Prostate gland (tissue), 2 donors: ENCODE results near the gene MLH1. TPM values are rescaled to one million over a fixed set of nuclear protein-coding genes. Genes with fewer than 3 reads are reported as not detected.

ENCODE experiments used
- DNase-seq: peaks from one replicate; pipeline ENCODE4 v3.0.0-alpha.2; 2019; ENCODE audit warnings: low spot score
- H3K27ac ChIP-seq, 2 donors: fragments of 200-600 bp; sonication (generic); 2 replicates each; pipeline ENCODE4 v1.5.1; 2017 to 2019
- H3K27me3 ChIP-seq: fragments of 200-600 bp; sonication (generic); replicated peaks from 2 replicates; pipeline ENCODE4 v1.5.1; 2019; ENCODE audit not compliant: insufficient read depth
- H3K36me3 ChIP-seq, 2 donors: fragments of 200-600 bp; sonication (generic); 1 replicate in 1 of 2; 2 replicates in 1 of 2; pipeline versions ENCODE4 v1.5.1 to v1.8.1; 2017 to 2019
- H3K4me1 ChIP-seq: fragments of 200-600 bp; sonication (generic); replicated peaks from 2 replicates; pipeline ENCODE4 v1.5.1; 2019
- H3K4me3 ChIP-seq, 2 donors: fragments of 200-600 bp; sonication (generic); 2 replicates each; pipeline ENCODE4 v1.5.1; 2017 to 2019
- H3K9me3 ChIP-seq: fragments of 200-600 bp; sonication (generic); 2 replicates; pipeline ENCODE4 v1.5.1; 2017
- CTCF ChIP-seq, 4 experiments: fragments of 200-600 bp in 2 of 4; fragments of 450-650 bp in 2 of 4; sonication (generic) in 2 of 4; IDR thresholded peaks; 1 replicate in 3 of 4; 2 replicates in 1 of 4; pipeline ENCODE4 v1.5.1; 2016 to 2019; ENCODE audit warnings: antibody characterized with exemption in 4 of 4, mild to moderate bottlenecking in 2 of 4, moderate library complexity in 2 of 4
- POLR2A ChIP-seq: fragments of 450-650 bp; IDR thresholded peaks from one replicate; pipeline ENCODE4 v1.6.1; 2016; ENCODE audit warnings: antibody characterized with exemption, mild to moderate bottlenecking
- POLR2AphosphoS5 ChIP-seq: sonication (generic); formaldehyde crosslinking; IDR thresholded peaks from one replicate; pipeline ENCODE4 v1.6.1; 2017; ENCODE audit warnings: antibody characterized with exemption
- WGBS: methylation state at CpG from one replicate; pipeline ENCODE4 v1.1.5; 2018; 5-methylcytosine and 5-hydroxymethylcytosine counted together
- intact Hi-C: fragments of 100-400 bp; cut with DNase I; formaldehyde crosslinking; loops from one replicate; pipeline ENCODE4 v1.14.2; 2022
- total RNA-seq, 2 donors: library from RNA; depleted of rRNA; stranded (reverse); fragments of >200 nt; gene quantifications; one replicate each; pipeline ENCODE4 v1.1.0, GENCODE V29; 2016

The MLH1 gene
- total RNA-seq, 2 donors from 2014 or later: 49.5 to 50.3 TPM

DNA sequence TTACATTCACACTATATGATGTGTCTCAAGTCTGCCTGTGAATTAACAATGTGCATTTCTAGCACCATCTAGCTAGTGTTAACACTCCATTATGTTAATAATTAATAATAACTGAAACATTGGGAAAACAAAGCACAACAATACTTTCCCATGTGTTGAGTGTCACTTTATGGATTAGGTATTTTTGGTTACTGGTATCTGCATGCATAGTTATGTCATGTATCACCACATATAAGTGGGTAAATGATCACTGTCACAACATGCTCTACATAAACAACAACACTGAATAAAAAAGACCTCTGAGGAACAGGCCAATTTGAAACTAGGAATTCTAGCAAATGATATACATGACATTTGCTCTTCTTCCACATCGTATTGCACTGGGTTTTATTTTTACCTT lies 74.7 kb downstream of the MLH1 start:
- H3K9me3 ChIP-seq: no peaks in the 10 kb centered on the region
- TF ChIP-seq POLR2AphosphoS5 (no peak), CTCF (IDR thresholded peaks at IDR 0.05) (no peak), POLR2A (no peak)
- H3K4me1 ChIP-seq: no peaks in the 10 kb centered on the region
- intact Hi-C loops: no loop called here
- peaks cover 0 to 1% of the 10 kb centered on the region in 2 donors for H3K36me3 ChIP-seq
- H3K27me3 ChIP-seq: no peaks in the 10 kb centered on the region
- DNase-seq: no peak
- 89% methylated on average over 1 of the region's 1 CpG for WGBS
- no peak overlapping the region for H3K4me3 ChIP-seq
- H3K27ac ChIP-seq: no peak overlapping the region

DNA sequence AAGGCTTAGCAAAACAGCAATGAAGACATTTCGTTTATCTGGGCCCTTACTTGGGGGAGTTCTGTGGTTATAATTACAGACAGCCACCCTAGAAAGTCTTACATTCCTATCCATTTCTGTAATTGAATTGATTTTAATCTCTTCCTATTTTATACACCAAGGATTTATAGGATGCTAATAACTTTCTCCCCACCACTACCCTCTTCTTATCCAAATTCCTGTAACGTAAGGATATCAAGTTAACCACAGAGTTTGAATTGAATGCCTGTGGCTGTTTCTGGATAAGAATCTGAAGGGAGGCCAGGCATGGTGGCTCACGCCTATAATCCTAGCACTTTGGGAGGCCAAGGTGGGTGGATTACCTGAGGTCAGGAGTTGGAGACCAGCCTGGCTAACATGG lies 78.6 kb downstream of the MLH1 start:
- 69% methylated on average over 3 of the region's 3 CpGs for WGBS
- peaks cover 0 to 7% of the 10 kb centered on the region in 2 donors for H3K36me3 ChIP-seq
- no peaks in the 10 kb centered on the region for H3K27me3 ChIP-seq
- TF ChIP-seq POLR2AphosphoS5 (no peak), POLR2A (no peak), CTCF (IDR thresholded peaks at IDR 0.05) (no peak)
- H3K9me3 ChIP-seq: no peaks in the 10 kb centered on the region
- no peak for DNase-seq
- H3K4me3 ChIP-seq: no peak overlapping the region
- H3K27ac ChIP-seq: peak overlapping the region; percentile 61 to 81
- intact Hi-C loops: no loop called here
- H3K4me1 ChIP-seq: no peaks in the 10 kb centered on the region

DNA sequence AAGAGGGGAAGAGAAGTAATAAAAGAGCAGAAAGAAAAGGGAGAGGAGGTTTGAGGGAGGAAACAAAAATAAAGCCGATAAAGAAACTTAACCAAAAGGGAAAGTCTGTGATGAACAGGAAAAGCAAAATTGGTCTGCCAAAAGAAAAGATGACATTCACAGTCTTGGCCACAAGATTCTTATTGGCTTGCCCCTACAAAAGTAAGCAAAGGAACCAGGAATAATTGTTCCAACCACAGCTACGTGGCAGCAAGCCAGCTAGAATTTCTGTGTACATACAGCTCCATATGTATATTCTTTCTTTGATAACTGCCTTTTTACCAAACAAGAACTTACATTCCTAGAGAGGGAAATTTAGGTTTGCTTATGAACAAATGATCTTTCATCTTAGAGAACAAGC lies 79.6 kb downstream of the MLH1 start:
- no peaks in the 10 kb centered on the region for H3K9me3 ChIP-seq
- no peaks in the 10 kb centered on the region for H3K27me3 ChIP-seq
- TF ChIP-seq POLR2A: no peak
- TF ChIP-seq POLR2AphosphoS5: peak; percentile 82
- peak in 1 of 4 experiments; percentile 17 for TF ChIP-seq CTCF (IDR thresholded peaks at IDR 0.05)
- 7% methylated on average over 2 of the region's 2 CpGs for WGBS
- peak overlapping the region; percentile 61 to 81 for H3K27ac ChIP-seq
- peak; percentile 84 for DNase-seq
- H3K4me3 ChIP-seq: peak overlapping the region in 1 of 2 donors; percentile 8
- H3K4me1 ChIP-seq: no peaks in the 10 kb centered on the region
- peaks cover 0 to 7% of the 10 kb centered on the region in 2 donors for H3K36me3 ChIP-seq
- intact Hi-C loops: no loop called here

GRCh38 chr3:37074178-37074577 lies 80.9 kb downstream of the MLH1 start:
- Histone ChIP-seq H3K27me3 (no peaks in the 10 kb centered on the region), H3K4me1 (no peaks in the 10 kb centered on the region), H3K4me3 (no peak overlapping the region), H3K36me3 (peaks cover 0 to 7% of the 10 kb centered on the region in 2 donors), H3K27ac (peak overlapping the region in 1 of 2 donors; percentile 81), H3K9me3 (no peaks in the 10 kb centered on the region)
- DNase-seq: no peak
- WGBS: 36% methylated on average over 3 of the region's 3 CpGs
- no peak for TF ChIP-seq CTCF (IDR thresholded peaks at IDR 0.05)
- TF ChIP-seq POLR2AphosphoS5: peak; percentile 31
- intact Hi-C loops: no loop called here

- no peak for DNase-seq
- no peaks in the 10 kb centered on the region for H3K9me3 ChIP-seq
- H3K36me3 ChIP-seq: peaks cover 0 to 7% of the 10 kb centered on the region in 2 donors
- H3K27ac ChIP-seq: peak overlapping the region in 1 of 2 donors; percentile 81
- no peaks in the 10 kb centered on the region for H3K27me3 ChIP-seq
- TF ChIP-seq POLR2AphosphoS5: no peak
- TF ChIP-seq CTCF (IDR thresholded peaks at IDR 0.05): no peak
- no peak for TF ChIP-seq POLR2A
- intact Hi-C loops: no loop called here
- 100% methylated on average over 1 of the region's 1 CpG for WGBS
- no peak overlapping the region for H3K4me3 ChIP-seq
- H3K4me1 ChIP-seq: no peaks in the 10 kb centered on the region
Observed at GRCh38 chr3:37075955-37076354, 82.6 kb downstream of the MLH1 start.
